Right lung (tissue), 5 donors: Measurements from ENCODE around the gene COG4. TPM values are rescaled to one million over a fixed set of nuclear protein-coding genes. Genes with fewer than 3 reads are reported as not detected.
"Not testable (repeated sequence)": the region's sequence is repeated elsewhere in the genome, so short reads cannot be mapped to it uniquely, and the experiment has no call there.

Source experiments
- DNase-seq, 2 donors: peaks; one replicate each; pipeline ENCODE4 v3.0.0-alpha.2; 2013
- polyA plus RNA-seq, 5 donors: library from polyadenylated mRNA; unstranded; fragments of 120-200 nt; gene quantifications; one replicate each; pipeline versions ENCODE4 v1.2.1 to v1.2.3, GENCODE V29; 2013; ENCODE audit warnings: inconsistent platforms in 1 of 5, low replicate concordance in 1 of 5; ENCODE audit not compliant: insufficient read length in 5 of 5, insufficient read depth in 1 of 5

COG4 gene
- polyA plus RNA-seq, 5 donors = 52.4 to 64.5 (median 58.5) TPM

- no peak for DNase-seq
These were observed 62.6 kb downstream of the COG4 start for GRCh38 chr16:70460737-70461261.

DNA sequence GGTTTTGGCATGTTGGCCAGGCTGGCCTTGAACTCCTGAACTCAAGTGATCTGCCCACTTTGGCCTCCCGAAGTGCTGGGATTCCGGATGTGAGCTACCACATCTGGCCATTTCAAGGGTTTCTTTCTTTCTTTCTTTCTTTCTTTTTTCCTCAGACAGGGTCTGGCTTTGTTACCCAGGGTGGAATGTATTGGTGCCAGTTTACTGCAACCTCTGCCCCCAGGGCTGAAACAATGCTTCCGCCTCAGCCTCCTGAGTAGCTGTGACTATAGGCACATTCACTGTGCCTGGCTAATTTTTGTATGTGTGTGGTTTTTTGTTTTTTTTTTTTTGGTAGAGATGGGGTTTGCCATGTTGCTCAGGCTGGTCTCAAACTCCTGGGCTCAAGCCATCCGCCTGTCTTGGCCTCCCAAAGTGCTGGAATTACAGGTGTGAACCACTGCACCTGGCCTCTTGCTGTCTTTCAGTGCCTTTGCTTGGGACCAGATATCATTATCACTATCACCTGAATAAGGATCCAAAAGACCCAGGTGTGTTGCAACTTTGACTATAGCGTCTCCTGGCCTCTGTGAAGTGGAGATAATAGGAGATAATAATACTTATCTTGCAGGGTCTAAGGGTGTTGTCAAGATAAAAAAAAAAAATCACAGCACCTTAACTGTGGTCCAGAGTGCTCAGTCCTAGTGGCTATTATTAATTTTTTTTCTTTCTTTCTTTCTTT, 65.7 kb downstream of the COG4 start:
- DNase-seq = no peak

GRCh38 chr16:70455910-70456309, 67.4 kb downstream of the COG4 start:
- no peak for DNase-seq

- DNase-seq = peak in 1 of 2 donors; percentile 78
These were observed 68.9 kb downstream of the COG4 start, which contains the start of gene FCSK for GRCh38 chr16:70454222-70455034. Gene FCSK (plus strand): TSS chr16:70454595. CDS start chr16:70463191, 8,596 bp downstream.

DNA sequence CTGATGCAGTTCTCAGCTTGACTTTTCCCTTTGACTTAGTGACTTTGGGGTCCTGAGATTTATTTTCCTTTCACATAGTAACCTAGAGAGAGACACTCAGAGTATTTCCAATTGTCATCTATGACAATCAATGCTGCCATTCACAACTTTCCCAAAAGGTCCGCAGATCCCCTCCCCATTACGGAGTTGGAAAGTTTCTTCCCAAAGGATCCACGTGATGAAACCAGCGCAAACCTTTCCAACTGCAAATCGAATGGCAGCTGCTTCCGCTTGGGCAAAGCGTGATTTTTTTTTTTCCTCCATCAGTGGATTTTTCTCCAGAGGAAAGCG, 69.5 kb downstream of the COG4 start:
- no peak for DNase-seq

- DNase-seq = no peak
These were observed 70.0 kb downstream of the COG4 start for GRCh38 chr16:70453117-70453891.

DNA sequence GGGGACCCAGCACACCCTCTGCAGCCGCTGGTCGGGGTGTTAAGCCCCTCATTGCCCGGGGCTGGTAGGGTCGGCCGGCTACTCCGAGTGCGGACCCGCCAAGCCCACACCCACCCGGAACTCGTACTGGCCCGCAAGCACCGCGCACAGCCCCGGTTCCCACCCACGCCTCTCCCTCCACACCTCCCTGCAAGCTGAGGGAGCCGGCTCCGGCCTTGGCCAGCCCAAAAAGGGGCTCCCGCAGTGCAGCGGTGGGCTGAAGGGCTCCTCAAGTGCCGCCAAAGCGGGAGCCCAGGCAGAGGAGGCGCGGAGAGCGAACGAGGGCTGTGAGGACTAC, 72.4 kb downstream of the COG4 start:
- DNase-seq = not testable (repeated sequence)

- DNase-seq = not testable (repeated sequence)
These were observed 73.0 kb downstream of the COG4 start for GRCh38 chr16:70450142-70451003.

DNA sequence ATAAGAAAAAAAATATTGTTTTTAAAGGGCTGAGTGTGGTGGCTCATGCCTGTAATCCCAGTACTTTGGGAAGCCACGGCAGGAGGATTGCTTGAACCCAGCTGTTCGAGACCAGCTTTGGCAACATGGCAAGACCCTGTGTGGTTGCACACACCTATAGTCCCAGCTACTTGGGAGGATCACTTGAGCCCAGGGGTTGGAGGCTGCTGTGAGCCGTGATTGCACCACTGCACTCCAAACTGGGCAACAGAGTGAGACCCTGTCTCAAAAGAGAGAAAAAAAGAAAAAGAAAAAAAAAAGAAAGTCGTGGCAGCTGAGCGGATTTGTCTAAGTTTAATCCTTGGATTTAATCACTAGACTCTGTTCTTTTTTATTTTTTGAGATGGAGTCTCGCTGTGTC, 75.3 kb downstream of the COG4 start:
- no peak for DNase-seq

DNA sequence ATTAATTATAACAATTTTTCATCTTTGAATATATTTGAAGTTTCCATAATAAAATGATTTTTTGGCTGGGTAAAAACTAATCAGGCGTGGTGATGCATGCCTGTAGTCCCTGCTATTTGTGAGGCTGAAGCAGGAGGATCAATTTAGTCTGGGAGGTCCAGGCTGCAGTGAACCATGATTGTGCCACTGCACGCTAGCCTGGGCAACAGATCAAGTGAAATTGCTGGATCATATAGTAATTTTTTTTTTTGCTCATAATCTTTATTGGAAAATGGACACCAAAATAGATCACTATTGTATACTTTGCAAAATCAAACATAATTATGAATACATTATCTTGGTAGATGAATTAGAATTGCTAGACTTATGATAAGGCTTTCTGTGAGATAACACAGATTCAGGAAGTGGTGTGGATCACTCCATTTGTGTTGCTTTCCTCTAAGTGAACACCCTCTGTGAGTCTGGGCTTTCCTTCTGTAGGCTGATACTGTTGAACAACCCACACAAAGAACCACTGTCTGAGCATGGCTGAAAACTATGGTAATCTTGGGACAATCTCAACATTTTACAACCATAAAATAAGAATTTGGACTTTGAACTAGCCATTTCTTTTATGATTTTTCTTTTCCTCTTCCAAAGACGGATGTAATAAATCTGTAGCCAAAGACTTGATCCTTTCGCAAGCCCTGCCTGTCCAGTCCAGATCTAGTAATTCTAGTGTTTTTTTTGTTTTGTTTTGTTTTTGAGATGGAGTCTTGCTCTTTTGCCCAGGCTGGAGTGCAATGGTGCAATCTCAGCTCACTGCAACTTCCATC, 78.9 kb downstream of the COG4 start:
- no peak for DNase-seq

DNA sequence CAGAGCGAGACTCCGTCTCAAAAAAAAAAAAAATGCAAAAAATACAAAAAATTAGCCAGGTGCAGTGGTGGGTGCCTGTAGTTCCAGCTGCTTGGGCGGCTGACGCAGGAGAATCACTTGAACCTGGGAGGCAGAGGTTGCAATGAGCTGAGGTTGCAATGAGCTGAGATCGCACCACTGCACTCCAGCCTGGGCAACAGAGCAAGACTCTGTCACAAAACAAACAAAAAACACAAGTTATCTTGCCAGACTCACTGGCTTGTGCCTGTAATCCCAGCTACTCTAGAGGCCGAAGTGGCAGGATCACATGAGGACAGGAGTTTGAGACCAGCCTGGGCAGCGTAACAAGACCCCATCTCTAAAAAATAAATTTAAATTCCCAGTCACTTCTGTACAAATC, 81.0 kb downstream of the COG4 start:
- no peak for DNase-seq

- no peak for DNase-seq
These were observed 81.9 kb downstream of the COG4 start for GRCh38 chr16:70441406-70441990.

GRCh38 chr16:70440009-70440692, 83.2 kb downstream of the COG4 start:
- DNase-seq = no peak

DNA sequence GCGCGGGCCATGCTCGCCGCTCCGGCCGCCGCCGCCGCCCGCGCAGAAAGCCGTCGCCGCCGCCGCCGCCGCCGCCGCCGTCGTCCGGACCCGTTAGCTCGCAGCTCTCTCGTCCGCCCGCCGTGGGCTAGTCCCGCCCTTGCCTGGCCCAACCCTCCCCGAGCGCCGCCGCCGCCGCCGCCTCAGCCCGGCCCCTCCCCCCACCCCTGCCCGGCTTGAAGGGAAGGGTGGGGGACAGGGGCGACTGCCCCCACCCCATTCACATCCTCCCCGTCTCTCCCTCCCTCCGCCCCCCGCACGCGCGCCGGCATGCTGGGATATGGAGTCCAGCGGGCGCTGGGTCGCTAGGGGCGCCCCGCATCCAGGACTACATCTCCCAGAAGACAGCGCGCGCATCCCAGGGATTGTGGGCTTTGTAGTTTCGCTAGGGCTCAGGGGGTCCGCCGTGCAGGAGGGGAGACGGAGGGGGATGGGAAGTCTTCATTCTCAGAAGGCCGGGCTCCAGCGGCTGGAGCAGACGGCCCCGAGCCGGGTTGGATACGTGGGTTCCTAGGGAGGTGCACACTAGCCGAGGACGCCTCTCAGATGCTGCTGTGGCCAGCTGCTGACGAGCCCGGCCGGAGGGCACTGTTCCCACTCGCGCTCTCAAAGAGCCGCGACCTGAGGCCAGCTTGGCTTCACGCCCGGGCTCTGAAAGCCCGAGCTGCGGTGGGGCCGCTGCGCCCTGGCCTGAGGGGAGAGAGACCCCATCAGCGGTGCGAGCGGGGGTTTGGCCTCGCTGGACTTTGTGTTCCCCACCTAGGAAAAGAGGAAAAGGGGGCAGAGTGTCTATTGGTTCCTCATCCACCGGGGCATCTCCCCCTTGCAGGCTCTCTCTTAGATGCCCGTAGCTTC, 84.1 kb downstream of the COG4 start, which contains the start of gene ST3GAL2:
Gene ST3GAL2, minus strand, starts transcription at position 132 of the 894 bp plus-strand sequence. CDS start 40,570 bp downstream, outside the sequence.
- peak; percentile 95 for DNase-seq

- DNase-seq = peak in 1 of 2 donors; percentile 32
These were observed 84.8 kb downstream of the COG4 start for GRCh38 chr16:70438585-70438968.

DNA sequence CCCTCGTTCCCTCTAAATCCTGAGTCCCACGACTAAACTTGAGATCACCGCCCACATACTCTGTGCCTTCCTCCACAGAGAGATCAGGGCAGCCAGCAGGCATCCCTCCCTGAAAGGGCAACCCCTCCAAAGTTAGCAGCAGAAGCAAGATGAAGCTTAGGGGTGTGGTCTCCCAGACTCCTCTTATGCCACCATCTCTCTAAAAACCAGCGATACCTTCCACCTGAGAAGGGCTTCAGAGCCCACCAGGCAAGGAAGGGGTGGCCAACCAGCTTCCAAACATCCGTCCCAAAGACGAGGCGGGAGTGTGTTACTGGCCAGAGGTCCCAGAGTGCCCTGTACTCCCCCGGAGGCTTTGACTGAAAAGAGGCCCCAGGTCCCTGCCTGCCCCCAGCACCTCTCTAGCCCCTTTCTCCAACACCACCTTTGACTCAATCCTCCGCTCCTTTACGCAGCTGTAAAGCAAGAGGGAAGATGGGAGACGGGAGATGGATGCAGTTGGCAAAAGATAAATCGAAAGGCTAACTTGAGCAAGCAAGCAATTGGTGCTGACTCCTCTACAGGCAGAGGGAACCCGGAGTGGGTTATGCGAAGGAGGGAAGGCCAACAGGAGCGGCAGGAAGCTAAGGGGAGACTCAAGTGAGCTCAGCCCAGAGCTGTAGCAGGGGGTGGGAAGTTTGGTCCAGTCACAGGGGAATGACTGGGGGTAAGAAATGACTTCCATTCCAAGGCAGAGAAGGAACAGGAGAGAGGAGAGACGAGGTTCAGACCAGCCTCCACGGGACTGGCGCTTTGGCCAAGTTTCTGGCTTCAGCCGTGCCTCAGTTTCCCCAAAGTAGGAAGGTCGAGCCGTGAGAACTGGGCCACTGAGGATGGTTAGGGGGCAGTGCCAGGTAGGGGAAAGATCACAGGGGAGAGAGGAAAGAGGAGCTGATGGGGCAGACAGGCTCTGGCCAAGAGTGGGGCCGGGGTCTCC, 85.5 kb downstream of the COG4 start:
- DNase-seq = peak in 1 of 2 donors; percentile 18
